H1 (cell line): Measurements from ENCODE around the gene FOXR2. TPM values are rescaled to one million over a fixed set of nuclear protein-coding genes. Genes with fewer than 3 reads are reported as not detected.

Source experiments
- CTCF ChIA-PET: fragments of 300-600 bp; sonication (Branson Sonifier 250); formaldehyde crosslinking; loops from one replicate; lab custom pipeline; 2021; ENCODE audit not compliant: partially characterized antibody; lab: Charles Lee
- POLR2A ChIA-PET: fragments of 300-600 bp; sonication (Branson Sonifier 250); formaldehyde crosslinking; loops from one replicate; lab custom pipeline; 2021; ENCODE audit warnings: inconsistent platforms; ENCODE audit not compliant: partially characterized antibody; lab: Charles Lee
- DNase-seq, 2 experiments: peaks; one replicate each; pipeline versions ENCODE4 v3.0.0 to v3.0.0-alpha.2; 2010 to 2022; ENCODE audit warnings: low spot score in 2 of 2, low read depth in 1 of 2, mixed read lengths in 1 of 2
- FAIRE-seq: peaks from 2 replicates; lab custom pipeline; 2011; peaks lifted over from hg19 to GRCh38; lab: Jason Lieb, UNC
- H2AFZ ChIP-seq: 2 replicates; pipeline ENCODE4 v1.8.1; 2012; ENCODE audit warnings: low read length, inconsistent platforms
- H2AK5ac ChIP-seq: 2 replicates; pipeline ENCODE4 v1.6.1; 2013; ENCODE audit warnings: low read depth, low read length
- H2BK120ac ChIP-seq: replicated peaks from 2 replicates; pipeline ENCODE3; 2013; ENCODE audit warnings: low read depth, low read length, inconsistent platforms
- H2BK12ac ChIP-seq: 2 replicates; pipeline ENCODE4 v1.6.1; 2013; ENCODE audit warnings: low read depth, low read length
- H2BK15ac ChIP-seq: 2 replicates; pipeline ENCODE4 v1.6.1; 2013; ENCODE audit warnings: low read length
- H2BK20ac ChIP-seq: 2 replicates; pipeline ENCODE4 v1.6.1; 2013; ENCODE audit warnings: low read length
- H2BK5ac ChIP-seq: 2 replicates; pipeline ENCODE4 v1.6.1; 2013; ENCODE audit warnings: low read depth, low read length
- H3K14ac ChIP-seq: 2 replicates; pipeline ENCODE4 v1.6.1; 2013; ENCODE audit warnings: inconsistent platforms; ENCODE audit not compliant: insufficient read length
- H3K18ac ChIP-seq: 2 replicates; pipeline ENCODE4 v1.6.1; 2013; ENCODE audit warnings: low read length; ENCODE audit errors: extremely low read depth
- H3K23ac ChIP-seq: 2 replicates; pipeline ENCODE4 v1.6.1; 2013; ENCODE audit warnings: inconsistent platforms; ENCODE audit not compliant: insufficient read length
- H3K23me2 ChIP-seq: 2 replicates; pipeline ENCODE4 v1.6.1; 2013; ENCODE audit warnings: low read depth, low read length
- H3K27ac ChIP-seq: 2 replicates; pipeline ENCODE4 v1.6.1; 2011; ENCODE audit warnings: low read depth, low read length, inconsistent platforms
- H3K27me3 ChIP-seq, 4 experiments: replicated peaks in 1 of 4; 1 replicate in 1 of 4; 2 replicates in 3 of 4; pipeline versions ENCODE4 v1.6.1 to v1.8.1; 2011 to 2013; ENCODE audit warnings: low read length in 3 of 4, mild to moderate bottlenecking in 3 of 4, inconsistent platforms in 2 of 4, mixed read lengths in 2 of 4, moderate library complexity in 1 of 4; ENCODE audit not compliant: control insufficient read depth in 3 of 4, insufficient read depth in 3 of 4; ENCODE audit errors: extremely low read depth in 1 of 4
- H3K36me3 ChIP-seq, 4 experiments: 2 replicates each; pipeline versions ENCODE4 v1.6.1 to v1.8.1; 2011 to 2013; ENCODE audit warnings: mild to moderate bottlenecking in 4 of 4, low read length in 3 of 4, moderate library complexity in 2 of 4, control low read depth in 1 of 4, inconsistent platforms in 1 of 4; ENCODE audit not compliant: insufficient read depth in 4 of 4, control insufficient read depth in 2 of 4
- H3K4ac ChIP-seq: replicated peaks from 2 replicates; pipeline ENCODE3; 2013; ENCODE audit warnings: low read length, low read depth, mixed read lengths, inconsistent platforms; ENCODE audit not compliant: insufficient read length
- H3K4me1 ChIP-seq, 4 experiments: replicated peaks in 1 of 4; 1 replicate in 1 of 4; 2 replicates in 3 of 4; pipeline versions ENCODE4 v1.6.1 to v1.8.1; 2011 to 2013; ENCODE audit warnings: low read length in 3 of 4, inconsistent platforms in 2 of 4, mixed read lengths in 1 of 4; ENCODE audit not compliant: insufficient read depth in 4 of 4, control insufficient read depth in 3 of 4
- H3K4me2 ChIP-seq, 2 experiments: 2 replicates each; pipeline versions ENCODE4 v1.6.1 to v1.8.1; 2011 to 2013; ENCODE audit warnings: low read depth in 2 of 2, low read length in 2 of 2, control low read depth in 1 of 2, inconsistent platforms in 1 of 2, mild to moderate bottlenecking in 1 of 2; ENCODE audit not compliant: insufficient read depth in 1 of 2
- H3K4me3 ChIP-seq, 4 experiments: fragments of 200-600, 300-600 bp in 1 of 4; sonication (generic), shearing (Covaris generic), sonication (Bioruptor Twin) in 1 of 4; 2 replicates each; pipeline versions ENCODE4 v1.5.1 to v1.8.1; 2011 to 2016; ENCODE audit warnings: low read length in 4 of 4, low read depth in 3 of 4, control low read depth in 2 of 4, inconsistent platforms in 2 of 4, mild to moderate bottlenecking in 2 of 4, mixed read lengths in 1 of 4, moderate library complexity in 1 of 4; ENCODE audit not compliant: insufficient read depth in 2 of 4; ENCODE audit errors: extremely low read depth in 1 of 4
- H3K56ac ChIP-seq: replicated peaks from 2 replicates; pipeline ENCODE3; 2013; ENCODE audit warnings: low read depth, mild to moderate bottlenecking, mixed read lengths, low read length, inconsistent platforms; ENCODE audit not compliant: insufficient read length
- H3K79me1 ChIP-seq: 2 replicates; pipeline ENCODE4 v1.6.1; 2013; ENCODE audit warnings: low read depth, low read length, control low read depth
- H3K79me2 ChIP-seq, 2 experiments: 2 replicates each; pipeline versions ENCODE4 v1.6.1 to v1.8.1; 2012 to 2013; ENCODE audit warnings: low read length in 2 of 2, mild to moderate bottlenecking in 2 of 2, inconsistent platforms in 1 of 2; ENCODE audit not compliant: insufficient read depth in 2 of 2, control insufficient read depth in 1 of 2
- H3K9ac ChIP-seq, 4 experiments: replicated peaks in 1 of 4; 1 replicate in 1 of 4; 2 replicates in 3 of 4; pipeline versions ENCODE4 v1.6.1 to v1.8.1; 2011 to 2013; ENCODE audit warnings: low read depth in 3 of 4, low read length in 3 of 4, control low read depth in 2 of 4, mild to moderate bottlenecking in 2 of 4, moderate library complexity in 2 of 4, inconsistent platforms in 1 of 4; ENCODE audit errors: extremely low read depth in 1 of 4
- H3K9me3 ChIP-seq, 2 experiments: 2 replicates each; pipeline versions ENCODE4 v1.6.1 to v1.8.1; 2012 to 2013; ENCODE audit warnings: mild to moderate bottlenecking in 2 of 2, moderate library complexity in 2 of 2, control low read depth in 1 of 2, inconsistent platforms in 1 of 2, low read depth in 1 of 2, low read length in 1 of 2, mixed read lengths in 1 of 2; ENCODE audit not compliant: insufficient read depth in 2 of 2
- H4K20me1 ChIP-seq, 2 experiments: replicated peaks in 1 of 2; 2 replicates each; pipeline versions ENCODE3 to v1.8.1; 2011 to 2013; ENCODE audit warnings: inconsistent platforms in 2 of 2, low read length in 2 of 2, mild to moderate bottlenecking in 1 of 2; ENCODE audit not compliant: insufficient read depth in 2 of 2, control insufficient read depth in 1 of 2
- H4K5ac ChIP-seq: 2 replicates; pipeline ENCODE4 v1.6.1; 2013; ENCODE audit warnings: low read length, low read depth, mixed read lengths, inconsistent platforms; ENCODE audit not compliant: insufficient read length
- H4K8ac ChIP-seq: 2 replicates; pipeline ENCODE4 v1.8.0; 2013; ENCODE audit warnings: mild to moderate bottlenecking, moderate library complexity, low read length, inconsistent platforms; ENCODE audit not compliant: insufficient read depth; ENCODE audit errors: extremely low read depth
- H4K91ac ChIP-seq: replicated peaks from 2 replicates; pipeline ENCODE3; 2013; ENCODE audit warnings: low read length, mixed read lengths, inconsistent platforms; ENCODE audit not compliant: insufficient read length
- BACH1 ChIP-seq: IDR thresholded peaks from 2 replicates; pipeline ENCODE4 v1.6.1; 2012; ENCODE audit warnings: low read length, improper control_type of control experiment
- BCL11A ChIP-seq, 2 experiments: IDR thresholded peaks; one replicate each; pipeline ENCODE4 v1.6.1; 2011; ENCODE audit warnings: low read depth in 2 of 2, low read length in 2 of 2, mild to moderate bottlenecking in 2 of 2
- BRCA1 ChIP-seq: IDR thresholded peaks from 2 replicates; pipeline ENCODE4 v1.6.1; 2012; ENCODE audit warnings: low read depth, low read length, improper control_type of control experiment
- CREB1 ChIP-seq: IDR thresholded peaks from 2 replicates; pipeline ENCODE4 v1.6.1; 2012; ENCODE audit warnings: inconsistent platforms
- EP300 ChIP-seq, 2 experiments: IDR thresholded peaks; 1 replicate in 1 of 2; 2 replicates in 1 of 2; pipeline ENCODE4 v1.6.1; 2011 to 2012; ENCODE audit warnings: low read depth in 2 of 2, low read length in 2 of 2, mild to moderate bottlenecking in 2 of 2, borderline replicate concordance in 1 of 2, inconsistent platforms in 1 of 2, moderate library complexity in 1 of 2
- JUN ChIP-seq: IDR thresholded peaks from 2 replicates; pipeline ENCODE4 v1.6.1; 2011; ENCODE audit warnings: low read depth, mild to moderate bottlenecking, improper control_type of control experiment, low read length
- JUND ChIP-seq: IDR thresholded peaks from 2 replicates; pipeline ENCODE4 v1.6.1; 2011; ENCODE audit warnings: mild to moderate bottlenecking, improper control_type of control experiment, low read length
- NRF1 ChIP-seq: IDR thresholded peaks from 2 replicates; pipeline ENCODE4 v1.6.1; 2011; ENCODE audit warnings: mild to moderate bottlenecking, low read depth, low read length, improper control_type of control experiment
- POLR2A ChIP-seq, 2 experiments: IDR thresholded peaks; 1 replicate in 1 of 2; 2 replicates in 1 of 2; pipeline ENCODE4 v1.6.1; 2011; ENCODE audit warnings: low read depth in 2 of 2, low read length in 2 of 2, mild to moderate bottlenecking in 2 of 2; ENCODE audit errors: control extremely low read depth in 1 of 2
- POLR2AphosphoS5 ChIP-seq: IDR thresholded peaks from 2 replicates; pipeline ENCODE4 v1.6.1; 2011; ENCODE audit warnings: low read depth, low read length
- SAP30 ChIP-seq: fragments of 300-600 bp; sonication (generic); IDR thresholded peaks from 2 replicates; pipeline ENCODE4 v1.7.1; 2012; ENCODE audit warnings: low read length, moderate library complexity, mild to moderate bottlenecking, inconsistent platforms; ENCODE audit not compliant: insufficient read depth, insufficient replicate concordance
- SUZ12 ChIP-seq: fragments of 200-600 bp; sonication (generic); IDR thresholded peaks from 2 replicates; pipeline ENCODE4 v1.6.1; 2012; ENCODE audit warnings: mild to moderate bottlenecking, inconsistent platforms, low read length, moderate library complexity, mixed read lengths
- TCF12 ChIP-seq: IDR thresholded peaks from 2 replicates; pipeline ENCODE4 v1.6.1; 2011; ENCODE audit warnings: low read depth, mild to moderate bottlenecking, low read length
- WGBS, 2 experiments: shearing (Covaris generic) in 1 of 2; methylation state at CpG; one replicate each; pipeline versions ENCODE4 v1.1.6 to v1.1.7; 2013 to 2015; ENCODE audit warnings: low lambda C conversion rate in 2 of 2, mixed read lengths in 2 of 2, inconsistent platforms in 1 of 2, low coverage in 1 of 2, missing lambda C conversion rate in 1 of 2; ENCODE audit not compliant: insufficient replicate concordance in 2 of 2, insufficient coverage in 1 of 2, insufficient read length in 1 of 2; ENCODE audit errors: extremely low coverage in 1 of 2, missing lambda C conversion rate in 1 of 2; 5-methylcytosine and 5-hydroxymethylcytosine counted together
- polyA plus RNA-seq, 7 experiments: library from polyadenylated mRNA; depleted of rRNA in 3 of 7; stranded (reverse) in 5 of 7; unstranded in 2 of 7; fragments of >200 nt in 5 of 7; fragments of 200-250 nt in 2 of 7; gene quantifications; 1 replicate in 5 of 7; 2 replicates in 1 of 7; 4 replicates in 1 of 7; pipeline versions ENCODE4 v1.2.1 to v1.2.3, GENCODE V29; 2011 to 2013; ENCODE audit warnings: missing spikeins in 2 of 7, mixed read lengths in 2 of 7
- total RNA-seq: library from RNA; stranded (reverse); fragmentation: NEBNext Ultra II Directional; extraction: Animal tissue kit (Norgen Biotek cat#: 25700); gene quantifications from 2 replicates; pipeline ENCODE4 v1.2.1, GENCODE V29; 2021

The FOXR2 gene
- total and polyA plus RNA-seq, 2 of the 8 experiments (the other 6 are each of a cell fraction or from before 2014, with no cell fraction given), result not detected

- no peak overlapping the region for H4K91ac ChIP-seq
- FAIRE-seq (no peak), DNase-seq (no peak)
- H3K56ac ChIP-seq, result no peak overlapping the region
- no peaks in the 10 kb centered on the region for H3K4me1 ChIP-seq
- H3K27ac ChIP-seq, result no peak overlapping the region
- H3K9me3 ChIP-seq, result peaks cover 0 to 3% of the 10 kb centered on the region in 2 experiments; a peak in 1 of 4 replicates
- no peak overlapping the region for H3K4ac ChIP-seq
- H3K27me3 ChIP-seq, result no peaks in the 10 kb centered on the region
- no peaks in the 10 kb centered on the region for H3K36me3 ChIP-seq
- no peak overlapping the region for H4K5ac ChIP-seq
- no peak overlapping the region for H3K4me2 ChIP-seq
- no peaks in the 10 kb centered on the region for H3K23me2 ChIP-seq
- no peaks in the 10 kb centered on the region for H3K79me1 ChIP-seq
- H3K23ac ChIP-seq, result no peak overlapping the region
- no peak overlapping the region for H3K4me3 ChIP-seq
- no peak overlapping the region for H3K9ac ChIP-seq
- H3K79me2 ChIP-seq, result no peaks in the 10 kb centered on the region
- H2BK5ac ChIP-seq, result no peak overlapping the region
- no peak overlapping the region for H3K14ac ChIP-seq
- no peak overlapping the region for H2BK15ac ChIP-seq
- no peak overlapping the region for H2AFZ ChIP-seq
- 33% methylated on average over 1 of the region's 1 CpG; no CpG with 5 or more reads in 1 of the 2 experiments for WGBS, 2 experiments
- CTCF ChIA-PET, result no interaction called here
- H4K8ac ChIP-seq, result no peak overlapping the region
- TF ChIP-seq BRCA1, result no peak
- no peak for TF ChIP-seq POLR2AphosphoS5
- no peak for TF ChIP-seq SUZ12
- no peak for TF ChIP-seq POLR2A (IDR thresholded peaks at IDR 0.05; ENCODE audit: control extremely low read depth in 1 of 2, low read depth in 2 of 2, low read length in 2 of 2)
- no peak for TF ChIP-seq CREB1
- no peak for TF ChIP-seq SAP30
- TF ChIP-seq JUND, result no peak
- no peak for TF ChIP-seq JUN
- no peak for TF ChIP-seq NRF1
- TF ChIP-seq TCF12, result no peak
- no peak for TF ChIP-seq EP300 (IDR thresholded peaks at IDR 0.05; ENCODE audit: borderline replicate concordance in 1 of 2, low read depth in 2 of 2, low read length in 2 of 2)
- no peak for TF ChIP-seq BCL11A (IDR thresholded peaks at IDR 0.05; ENCODE audit: low read depth in 2 of 2, low read length in 2 of 2)
- no peak for TF ChIP-seq BACH1
- H2BK120ac ChIP-seq, result no peak overlapping the region
- H3K18ac ChIP-seq, result no peak overlapping the region
- H2BK20ac ChIP-seq, result no peak overlapping the region
- no peaks in the 10 kb centered on the region for H4K20me1 ChIP-seq
- no peak overlapping the region for H2AK5ac ChIP-seq
- no peak overlapping the region for H2BK12ac ChIP-seq
- POLR2A ChIA-PET, result no interaction called here
Observed at GRCh38 chrX:55668084-55668483, 44.9 kb downstream of the FOXR2 start.
